C4-2B (cell line): Measurements from ENCODE around the gene MEIS1.

ENCODE experiments used
- ZFX ChIP-seq: fragments of 450-650 bp; IDR thresholded peaks from 2 replicates; pipeline ENCODE4 v1.6.1; 2017
- TF ChIP-seq, protein P1 (sequence below): fragments of 450-650 bp; conservative IDR thresholded peaks from 2 replicates; pipeline ENCODE4 v1.5.1; 2017; ENCODE audit warnings: mild to moderate bottlenecking

- TF ChIP-seq, protein P1, sequence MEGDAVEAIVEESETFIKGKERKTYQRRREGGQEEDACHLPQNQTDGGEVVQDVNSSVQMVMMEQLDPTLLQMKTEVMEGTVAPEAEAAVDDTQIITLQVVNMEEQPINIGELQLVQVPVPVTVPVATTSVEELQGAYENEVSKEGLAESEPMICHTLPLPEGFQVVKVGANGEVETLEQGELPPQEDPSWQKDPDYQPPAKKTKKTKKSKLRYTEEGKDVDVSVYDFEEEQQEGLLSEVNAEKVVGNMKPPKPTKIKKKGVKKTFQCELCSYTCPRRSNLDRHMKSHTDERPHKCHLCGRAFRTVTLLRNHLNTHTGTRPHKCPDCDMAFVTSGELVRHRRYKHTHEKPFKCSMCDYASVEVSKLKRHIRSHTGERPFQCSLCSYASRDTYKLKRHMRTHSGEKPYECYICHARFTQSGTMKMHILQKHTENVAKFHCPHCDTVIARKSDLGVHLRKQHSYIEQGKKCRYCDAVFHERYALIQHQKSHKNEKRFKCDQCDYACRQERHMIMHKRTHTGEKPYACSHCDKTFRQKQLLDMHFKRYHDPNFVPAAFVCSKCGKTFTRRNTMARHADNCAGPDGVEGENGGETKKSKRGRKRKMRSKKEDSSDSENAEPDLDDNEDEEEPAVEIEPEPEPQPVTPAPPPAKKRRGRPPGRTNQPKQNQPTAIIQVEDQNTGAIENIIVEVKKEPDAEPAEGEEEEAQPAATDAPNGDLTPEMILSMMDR = no peak
- TF ChIP-seq ZFX = no peak
Measured at GRCh38 chr2:66578687-66579106, 143.8 kb downstream of the MEIS1 start.
